ENCODE data around the gene HSD17B12. TPM values are rescaled to one million over a fixed set of nuclear protein-coding genes. Genes with fewer than 3 reads are reported as not detected.

Gene HSD17B12
- polyA plus RNA-seq, 2 donors, result 33.2 to 46.7 TPM

- Histone ChIP-seq H3K36me3 (ENCODE audit: control insufficient read depth in 2 of 2, insufficient read depth in 2 of 2, low read length in 1 of 2) (no peaks in the 10 kb centered on the region), H3K27me3 (ENCODE audit: control insufficient read depth in 1 of 2, insufficient read depth in 2 of 2, low read length in 2 of 2) (no peaks in the 10 kb centered on the region), H3K9me3 (ENCODE audit: control insufficient read depth in 2 of 2, insufficient read depth in 1 of 2, low read depth in 1 of 2, low read length in 1 of 2) (no peaks in the 10 kb centered on the region), H3K27ac (ENCODE audit: low read depth in 2 of 2, low read length in 1 of 2) (no peak overlapping the region), H3K4me1 (ENCODE audit: control insufficient read depth in 2 of 2, insufficient read depth in 2 of 2, low read length in 1 of 2) (no peaks in the 10 kb centered on the region), H3K4me3 (ENCODE audit: low read depth in 1 of 2, low read length in 2 of 2) (no peak overlapping the region)
- 93 to 94% methylated on average over 2 of the region's 2 CpGs for WGBS, 2 donors
Observed at GRCh38 chr11:43784866-43785265, 104.3 kb downstream of the HSD17B12 start.

DNA sequence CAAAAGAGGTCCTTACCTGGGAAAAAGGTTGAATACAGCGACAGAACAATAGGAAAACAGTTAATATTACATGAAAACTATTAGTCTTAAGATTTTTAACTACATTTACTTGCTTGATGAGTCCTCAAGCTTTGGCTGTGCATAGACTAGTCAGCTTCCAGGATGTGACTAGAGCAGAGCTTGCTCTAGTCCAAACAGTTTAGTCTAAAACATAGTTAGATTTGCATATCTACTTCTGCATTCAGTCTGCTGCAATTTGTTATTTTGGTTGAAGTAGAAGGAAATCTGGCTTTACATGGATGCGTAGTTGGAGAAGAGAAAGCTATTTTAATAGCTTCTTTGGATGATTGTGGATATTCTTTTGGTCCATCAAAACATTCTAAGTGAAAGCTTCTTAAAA is 104.8 kb downstream of the HSD17B12 start:
- 95 to 98% methylated on average over 2 of the region's 2 CpGs for WGBS, 2 donors
- H3K4me1 ChIP-seq (ENCODE audit: control insufficient read depth in 2 of 2, insufficient read depth in 2 of 2, low read length in 1 of 2), result no peaks in the 10 kb centered on the region
- no peaks in the 10 kb centered on the region for H3K36me3 ChIP-seq (ENCODE audit: control insufficient read depth in 2 of 2, insufficient read depth in 2 of 2, low read length in 1 of 2)
- no peak overlapping the region for H3K4me3 ChIP-seq (ENCODE audit: low read depth in 1 of 2, low read length in 2 of 2)
- no peaks in the 10 kb centered on the region for H3K9me3 ChIP-seq (ENCODE audit: control insufficient read depth in 2 of 2, insufficient read depth in 1 of 2, low read depth in 1 of 2, low read length in 1 of 2)
- no peaks in the 10 kb centered on the region for H3K27me3 ChIP-seq (ENCODE audit: control insufficient read depth in 1 of 2, insufficient read depth in 2 of 2, low read length in 2 of 2)
- H3K27ac ChIP-seq (ENCODE audit: low read depth in 2 of 2, low read length in 1 of 2), result no peak overlapping the region

DNA sequence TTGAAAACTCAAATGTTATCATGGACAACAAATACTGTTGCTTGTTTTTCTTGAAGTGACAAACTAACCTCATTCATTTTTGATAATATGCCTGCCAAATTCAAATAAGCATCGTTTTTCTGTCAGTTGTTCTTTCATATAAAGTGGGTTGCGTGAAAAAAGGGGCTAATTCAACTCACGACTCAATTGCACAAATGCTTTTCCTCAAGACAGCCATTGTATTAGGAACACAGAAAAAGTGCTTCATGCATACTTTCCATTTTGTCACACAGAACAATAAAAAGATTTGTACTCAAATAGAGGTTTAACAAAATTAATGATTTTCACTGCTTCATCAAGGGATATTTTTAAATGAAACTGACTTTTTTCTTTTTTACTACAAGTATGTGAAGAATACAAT is 105.5 kb downstream of the HSD17B12 start:
- no peak overlapping the region for H3K27ac ChIP-seq (ENCODE audit: low read depth in 2 of 2, low read length in 1 of 2)
- WGBS, 2 donors, result 86 to 90% methylated on average over 3 of the region's 3 CpGs
- H3K4me1 ChIP-seq (ENCODE audit: control insufficient read depth in 2 of 2, insufficient read depth in 2 of 2, low read length in 1 of 2), result no peaks in the 10 kb centered on the region
- H3K4me3 ChIP-seq (ENCODE audit: low read depth in 1 of 2, low read length in 2 of 2), result no peak overlapping the region
- no peaks in the 10 kb centered on the region for H3K9me3 ChIP-seq (ENCODE audit: control insufficient read depth in 2 of 2, insufficient read depth in 1 of 2, low read depth in 1 of 2, low read length in 1 of 2)
- H3K36me3 ChIP-seq (ENCODE audit: control insufficient read depth in 2 of 2, insufficient read depth in 2 of 2, low read length in 1 of 2), result no peaks in the 10 kb centered on the region
- H3K27me3 ChIP-seq (ENCODE audit: control insufficient read depth in 1 of 2, insufficient read depth in 2 of 2, low read length in 2 of 2), result no peaks in the 10 kb centered on the region

DNA sequence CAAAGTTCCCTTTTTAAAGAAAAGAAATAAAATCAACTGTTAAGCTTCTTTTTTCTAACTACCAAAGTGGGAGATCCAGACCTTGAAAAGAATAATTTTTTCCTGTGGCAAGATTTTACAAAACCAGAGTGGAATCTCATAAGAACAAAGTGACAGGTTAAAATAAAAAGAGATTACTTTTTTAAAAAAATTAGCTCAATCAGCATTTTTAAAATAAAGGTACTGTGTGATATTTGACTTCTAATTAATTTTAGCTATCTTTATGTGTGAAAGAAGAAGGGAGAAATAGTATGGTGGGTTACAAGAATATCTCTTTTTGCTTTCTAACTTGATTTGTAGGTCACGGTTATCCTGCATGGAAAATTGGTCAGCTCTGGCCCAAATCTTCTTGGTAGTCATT is 107.3 kb downstream of the HSD17B12 start:
- WGBS, 2 donors, result 92 to 93% methylated on average over 1 of the region's 1 CpG
- H3K27ac ChIP-seq (ENCODE audit: low read depth in 2 of 2, low read length in 1 of 2), result no peak overlapping the region

DNA sequence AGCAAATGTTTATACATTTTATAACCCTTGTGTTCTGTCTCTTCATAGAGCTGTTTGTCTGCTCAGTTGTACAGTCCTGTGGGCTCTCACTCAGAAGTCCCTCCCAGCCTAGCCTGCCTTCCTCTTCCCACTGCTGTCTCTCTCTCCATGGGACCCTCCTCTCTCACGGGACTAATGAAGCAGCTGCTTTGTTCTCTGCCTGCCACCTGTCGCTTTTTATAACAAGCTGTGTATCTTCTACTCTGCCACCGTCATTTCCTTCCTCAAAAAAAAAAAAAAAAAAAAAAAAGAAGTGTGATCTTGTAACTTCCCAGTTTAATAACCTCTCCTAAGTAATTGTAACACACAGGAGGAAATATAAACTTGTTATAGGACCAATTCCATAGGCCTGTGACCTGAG is 107.9 kb downstream of the HSD17B12 start:
- WGBS, 2 donors, result 60 to 68% methylated on average over 3 of the region's 3 CpGs
- Histone ChIP-seq H3K27ac (ENCODE audit: low read depth in 2 of 2, low read length in 1 of 2) (no peak overlapping the region), H3K27me3 (ENCODE audit: control insufficient read depth in 1 of 2, insufficient read depth in 2 of 2, low read length in 2 of 2) (no peaks in the 10 kb centered on the region), H3K4me3 (ENCODE audit: low read depth in 1 of 2, low read length in 2 of 2) (no peak overlapping the region), H3K36me3 (ENCODE audit: control insufficient read depth in 2 of 2, insufficient read depth in 2 of 2, low read length in 1 of 2) (no peaks in the 10 kb centered on the region), H3K4me1 (ENCODE audit: control insufficient read depth in 2 of 2, insufficient read depth in 2 of 2, low read length in 1 of 2) (no peaks in the 10 kb centered on the region), H3K9me3 (ENCODE audit: control insufficient read depth in 2 of 2, insufficient read depth in 1 of 2, low read depth in 1 of 2, low read length in 1 of 2) (no peaks in the 10 kb centered on the region)

More for the DNA sequence above, 107.3 kb downstream of the HSD17B12 start:
- H3K27me3 ChIP-seq (ENCODE audit: control insufficient read depth in 1 of 2, insufficient read depth in 2 of 2, low read length in 2 of 2), result no peaks in the 10 kb centered on the region
- no peaks in the 10 kb centered on the region for H3K4me1 ChIP-seq (ENCODE audit: control insufficient read depth in 2 of 2, insufficient read depth in 2 of 2, low read length in 1 of 2)
- H3K4me3 ChIP-seq (ENCODE audit: low read depth in 1 of 2, low read length in 2 of 2), result no peak overlapping the region
- H3K36me3 ChIP-seq (ENCODE audit: control insufficient read depth in 2 of 2, insufficient read depth in 2 of 2, low read length in 1 of 2), result no peaks in the 10 kb centered on the region
- no peaks in the 10 kb centered on the region for H3K9me3 ChIP-seq (ENCODE audit: control insufficient read depth in 2 of 2, insufficient read depth in 1 of 2, low read depth in 1 of 2, low read length in 1 of 2)

GRCh38 chr11:43789700-43790443 is 109.3 kb downstream of the HSD17B12 start:
- no peaks in the 10 kb centered on the region for H3K9me3 ChIP-seq (ENCODE audit: control insufficient read depth in 2 of 2, insufficient read depth in 1 of 2, low read depth in 1 of 2, low read length in 1 of 2)
- WGBS, 2 donors, result 85 to 87% methylated on average over 5 of the region's 5 CpGs
- no peak overlapping the region for H3K4me3 ChIP-seq (ENCODE audit: low read depth in 1 of 2, low read length in 2 of 2)

DNA sequence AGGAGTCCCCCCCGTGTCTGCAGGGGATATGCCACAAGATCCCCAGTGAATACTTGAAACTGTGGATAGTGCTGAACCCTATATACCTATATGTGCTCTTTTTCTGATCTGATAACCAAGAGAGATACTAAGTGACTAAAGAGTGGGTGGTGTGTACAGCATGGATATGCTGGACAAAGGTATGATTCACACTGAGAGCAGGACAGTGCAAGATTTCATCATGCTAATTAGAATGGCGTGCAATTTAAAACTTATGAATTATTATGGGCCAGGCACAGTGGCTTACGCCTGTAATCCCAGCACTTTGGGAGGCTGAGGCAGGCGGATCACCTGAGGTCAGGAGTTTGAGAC is 109.9 kb downstream of the HSD17B12 start:
- H3K27ac ChIP-seq (ENCODE audit: low read depth in 2 of 2, low read length in 1 of 2), result no peak overlapping the region
- no peak overlapping the region for H3K4me3 ChIP-seq (ENCODE audit: low read depth in 1 of 2, low read length in 2 of 2)
- 91 to 96% methylated on average over 4 of the region's 4 CpGs for WGBS, 2 donors
- H3K27me3 ChIP-seq (ENCODE audit: control insufficient read depth in 1 of 2, insufficient read depth in 2 of 2, low read length in 2 of 2), result no peaks in the 10 kb centered on the region
- H3K36me3 ChIP-seq (ENCODE audit: control insufficient read depth in 2 of 2, insufficient read depth in 2 of 2, low read length in 1 of 2), result no peaks in the 10 kb centered on the region
- H3K9me3 ChIP-seq (ENCODE audit: control insufficient read depth in 2 of 2, insufficient read depth in 1 of 2, low read depth in 1 of 2, low read length in 1 of 2), result no peaks in the 10 kb centered on the region
- H3K4me1 ChIP-seq (ENCODE audit: control insufficient read depth in 2 of 2, insufficient read depth in 2 of 2, low read length in 1 of 2), result no peaks in the 10 kb centered on the region

More at GRCh38 chr11:43789700-43790443, 109.3 kb downstream of the HSD17B12 start:
- H3K27me3 ChIP-seq (ENCODE audit: control insufficient read depth in 1 of 2, insufficient read depth in 2 of 2, low read length in 2 of 2), result no peaks in the 10 kb centered on the region
- H3K4me1 ChIP-seq (ENCODE audit: control insufficient read depth in 2 of 2, insufficient read depth in 2 of 2, low read length in 1 of 2), result no peaks in the 10 kb centered on the region
- H3K36me3 ChIP-seq (ENCODE audit: control insufficient read depth in 2 of 2, insufficient read depth in 2 of 2, low read length in 1 of 2), result no peaks in the 10 kb centered on the region
- H3K27ac ChIP-seq (ENCODE audit: low read depth in 2 of 2, low read length in 1 of 2), result no peak overlapping the region

DNA sequence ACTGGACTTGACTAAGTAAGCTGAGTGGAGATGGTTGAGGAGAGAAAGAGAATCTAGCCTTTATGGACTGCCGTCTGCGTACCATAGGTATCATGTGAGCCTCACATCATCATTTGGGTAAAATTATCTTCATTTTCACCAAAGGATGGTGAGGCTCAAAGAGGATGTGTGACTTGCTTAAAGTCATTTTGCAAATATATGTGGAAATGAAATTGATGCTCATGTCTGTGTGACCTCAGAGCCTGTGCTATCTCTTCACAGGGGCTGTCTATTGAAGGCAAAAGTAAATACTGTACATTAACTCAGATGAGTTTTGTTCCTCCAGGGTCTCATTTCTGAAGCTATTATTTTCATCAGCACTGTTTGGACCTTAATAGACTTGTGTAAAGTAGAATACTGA is 116.8 kb downstream of the HSD17B12 start:
- Histone ChIP-seq H3K27ac (ENCODE audit: low read depth in 2 of 2, low read length in 1 of 2) (no peak overlapping the region), H3K36me3 (ENCODE audit: control insufficient read depth in 2 of 2, insufficient read depth in 2 of 2, low read length in 1 of 2) (peaks cover 0 to 7% of the 10 kb centered on the region in 2 donors), H3K4me1 (ENCODE audit: control insufficient read depth in 2 of 2, insufficient read depth in 2 of 2, low read length in 1 of 2) (no peaks in the 10 kb centered on the region), H3K27me3 (ENCODE audit: control insufficient read depth in 1 of 2, insufficient read depth in 2 of 2, low read length in 2 of 2) (no peaks in the 10 kb centered on the region), H3K4me3 (ENCODE audit: low read depth in 1 of 2, low read length in 2 of 2) (no peak overlapping the region), H3K9me3 (ENCODE audit: control insufficient read depth in 2 of 2, insufficient read depth in 1 of 2, low read depth in 1 of 2, low read length in 1 of 2) (no peaks in the 10 kb centered on the region)
- WGBS, 2 donors, result 93 to 94% methylated on average over 2 of the region's 2 CpGs

GRCh38 chr11:43797866-43798265 is 117.3 kb downstream of the HSD17B12 start:
- no peaks in the 10 kb centered on the region for H3K27me3 ChIP-seq (ENCODE audit: control insufficient read depth in 1 of 2, insufficient read depth in 2 of 2, low read length in 2 of 2)
- peaks cover 0 to 7% of the 10 kb centered on the region in 2 donors for H3K36me3 ChIP-seq (ENCODE audit: control insufficient read depth in 2 of 2, insufficient read depth in 2 of 2, low read length in 1 of 2)
- H3K9me3 ChIP-seq (ENCODE audit: control insufficient read depth in 2 of 2, insufficient read depth in 1 of 2, low read depth in 1 of 2, low read length in 1 of 2), result no peaks in the 10 kb centered on the region
- H3K4me3 ChIP-seq (ENCODE audit: low read depth in 1 of 2, low read length in 2 of 2), result no peak overlapping the region
- 86 to 96% methylated on average over 2 of the region's 2 CpGs for WGBS, 2 donors
- H3K4me1 ChIP-seq (ENCODE audit: control insufficient read depth in 2 of 2, insufficient read depth in 2 of 2, low read length in 1 of 2), result no peaks in the 10 kb centered on the region
- H3K27ac ChIP-seq (ENCODE audit: low read depth in 2 of 2, low read length in 1 of 2), result no peak overlapping the region

DNA sequence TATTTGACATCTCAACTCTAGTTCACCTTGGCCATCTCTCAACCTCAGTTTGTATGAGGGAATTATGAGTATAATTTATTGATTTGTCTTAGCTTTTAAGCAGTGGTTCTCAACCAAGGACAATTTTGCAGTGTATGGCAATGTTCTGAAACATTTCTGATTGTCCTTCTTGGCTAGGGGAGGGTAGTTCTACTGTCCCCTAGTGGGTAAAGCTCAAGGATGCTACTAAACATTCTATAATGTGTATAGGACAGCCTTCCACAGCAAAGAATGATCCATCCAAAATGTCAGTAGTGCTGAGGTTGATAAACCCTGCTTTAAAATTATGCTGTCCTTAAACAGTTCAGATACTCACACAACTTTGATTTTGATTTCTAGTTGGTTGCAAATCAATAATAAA is 122.0 kb downstream of the HSD17B12 start:
- peaks cover 0 to 13% of the 10 kb centered on the region in 2 donors for H3K36me3 ChIP-seq (ENCODE audit: control insufficient read depth in 2 of 2, insufficient read depth in 2 of 2, low read length in 1 of 2)
- H3K4me1 ChIP-seq (ENCODE audit: control insufficient read depth in 2 of 2, insufficient read depth in 2 of 2, low read length in 1 of 2), result no peaks in the 10 kb centered on the region
- no peaks in the 10 kb centered on the region for H3K27me3 ChIP-seq (ENCODE audit: control insufficient read depth in 1 of 2, insufficient read depth in 2 of 2, low read length in 2 of 2)
- H3K4me3 ChIP-seq (ENCODE audit: low read depth in 1 of 2, low read length in 2 of 2), result no peak overlapping the region
- H3K27ac ChIP-seq (ENCODE audit: low read depth in 2 of 2, low read length in 1 of 2), result no peak overlapping the region
- no peaks in the 10 kb centered on the region for H3K9me3 ChIP-seq (ENCODE audit: control insufficient read depth in 2 of 2, insufficient read depth in 1 of 2, low read depth in 1 of 2, low read length in 1 of 2)
